RKO (cell line): ENCODE data around the gene SMAGP.
"Not testable (repeated sequence)": the region's sequence is repeated elsewhere in the genome, so short reads cannot be mapped to it uniquely, and the experiment has no call there.

Source experiments
- DNase-seq: peaks from one replicate; pipeline ENCODE4 v3.0.0-alpha.2; 2016; ENCODE audit warnings: low spot score

The SMAGP gene

DNA sequence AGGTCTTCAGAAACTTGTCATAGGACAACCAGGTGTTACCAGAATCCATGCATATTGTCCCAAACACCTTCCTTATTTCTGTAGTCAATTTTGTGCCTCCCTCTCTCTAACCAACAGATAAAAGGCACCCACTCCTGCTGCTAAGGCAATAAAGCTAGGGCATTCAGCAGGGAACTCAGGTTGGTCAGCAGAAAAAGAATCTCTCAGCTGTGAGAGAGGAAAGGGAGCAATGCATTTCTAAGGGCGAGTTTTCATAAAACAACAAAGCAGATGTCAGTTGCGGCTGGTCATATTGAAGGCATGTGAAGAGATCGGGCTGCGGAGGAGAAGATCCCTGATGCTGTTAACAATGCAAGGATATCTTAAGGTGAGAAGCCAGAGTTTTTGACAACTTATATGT, 45.0 kb downstream of the SMAGP start:
- DNase-seq, result no peak

DNA sequence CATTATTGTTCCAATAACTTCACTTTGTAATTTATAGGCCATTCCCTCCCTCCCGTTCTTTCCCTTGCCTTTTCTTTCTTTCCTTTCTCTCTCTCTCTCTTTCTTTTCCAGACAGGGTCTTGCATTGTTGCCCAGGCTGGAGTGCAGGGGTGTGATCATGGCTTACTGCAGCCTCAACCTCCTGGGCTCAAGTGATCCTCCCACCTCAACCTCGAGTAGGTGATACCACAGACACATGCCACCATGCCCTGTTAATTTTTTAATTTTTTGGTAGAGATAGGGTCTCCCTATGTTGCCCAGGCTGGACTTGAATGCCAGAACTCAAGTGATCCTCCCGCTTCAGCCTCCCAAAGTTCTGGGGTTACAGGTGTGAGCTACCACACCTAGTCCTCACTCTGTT, 45.6 kb downstream of the SMAGP start:
- no peak for DNase-seq

DNA sequence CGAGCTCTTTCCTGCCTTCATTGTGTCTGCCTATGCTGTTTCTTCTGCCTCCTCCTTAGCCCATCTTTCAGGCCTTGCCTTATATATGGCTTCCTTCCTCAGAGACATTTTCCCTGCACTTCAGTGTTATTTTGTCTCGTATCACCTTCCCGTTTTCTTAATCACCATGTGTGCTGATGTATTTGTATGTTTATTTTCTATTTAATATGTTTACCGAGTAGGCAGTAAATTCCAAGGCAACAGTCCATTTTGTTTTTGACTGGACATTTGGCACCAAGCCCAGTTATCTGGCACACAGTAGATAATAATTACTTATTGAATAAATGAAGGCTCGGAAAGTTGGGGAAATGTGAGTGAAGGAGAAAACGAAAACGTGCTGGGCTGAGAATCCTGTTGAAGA, 47.8 kb downstream of the SMAGP start:
- DNase-seq, result no peak

DNA sequence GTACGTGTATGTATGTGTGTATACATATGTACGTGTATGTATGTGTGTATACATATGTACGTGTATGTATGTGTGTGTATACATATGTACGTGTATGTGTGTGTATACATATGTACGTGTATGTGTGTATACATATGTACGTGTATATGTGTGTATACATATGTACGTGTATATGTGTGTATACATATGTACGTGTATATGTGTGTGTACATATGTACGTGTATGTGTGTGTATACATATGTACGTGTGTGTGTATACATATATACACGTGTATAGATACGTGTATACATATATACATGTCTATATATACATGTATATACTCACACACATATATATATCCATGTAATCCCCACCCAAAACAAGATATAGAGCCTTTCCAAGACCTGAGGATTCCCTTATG, 50.4 kb downstream of the SMAGP start:
- not testable (repeated sequence) for DNase-seq

DNA sequence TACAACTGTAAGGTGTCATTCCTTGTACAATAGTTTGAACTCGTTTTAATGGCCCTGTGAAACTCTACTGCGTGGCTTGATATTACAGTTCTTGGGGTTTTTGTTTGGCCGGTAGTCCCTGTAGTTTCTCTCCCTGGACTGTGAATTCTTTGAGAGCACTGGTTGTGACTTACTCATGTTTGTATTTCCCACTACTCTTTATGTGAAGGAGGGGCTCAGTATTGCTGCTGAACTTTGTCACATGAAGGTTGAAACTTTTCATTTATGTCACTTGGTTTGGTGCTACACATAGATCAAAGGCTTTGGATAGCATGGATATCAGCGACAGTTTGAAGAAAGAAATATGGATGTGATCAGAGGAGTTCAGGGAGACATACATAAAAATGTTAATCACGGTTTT, 50.9 kb downstream of the SMAGP start:
- no peak for DNase-seq

DNA sequence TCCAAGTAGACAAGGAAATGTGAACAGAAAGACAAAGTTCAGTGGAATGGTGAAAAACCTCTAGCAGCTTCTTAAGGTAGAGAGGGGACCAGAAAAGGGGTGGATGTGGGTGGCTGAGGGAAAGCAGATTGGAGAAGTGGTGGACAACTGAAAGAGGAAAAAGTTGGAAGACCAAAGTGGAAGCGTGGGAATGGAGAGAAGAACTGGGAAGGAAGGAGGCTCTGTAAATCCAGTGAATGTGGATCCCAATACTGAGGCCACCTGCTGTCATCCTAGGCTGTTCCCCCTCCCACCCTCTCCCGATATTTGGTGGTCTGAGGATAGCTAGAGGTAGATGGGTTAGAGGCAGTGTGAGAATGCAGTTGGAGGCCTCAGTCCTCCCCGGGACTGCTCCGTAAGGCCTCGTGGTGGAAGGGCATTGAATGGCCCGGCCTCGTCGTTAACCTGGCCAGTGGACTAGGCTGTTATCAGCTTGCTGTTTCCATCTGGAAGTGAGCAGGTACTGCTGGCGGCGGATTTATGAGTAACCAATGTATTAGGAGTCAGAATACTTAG, 51.5 kb downstream of the SMAGP start:
- peak; percentile 71 for DNase-seq

DNA sequence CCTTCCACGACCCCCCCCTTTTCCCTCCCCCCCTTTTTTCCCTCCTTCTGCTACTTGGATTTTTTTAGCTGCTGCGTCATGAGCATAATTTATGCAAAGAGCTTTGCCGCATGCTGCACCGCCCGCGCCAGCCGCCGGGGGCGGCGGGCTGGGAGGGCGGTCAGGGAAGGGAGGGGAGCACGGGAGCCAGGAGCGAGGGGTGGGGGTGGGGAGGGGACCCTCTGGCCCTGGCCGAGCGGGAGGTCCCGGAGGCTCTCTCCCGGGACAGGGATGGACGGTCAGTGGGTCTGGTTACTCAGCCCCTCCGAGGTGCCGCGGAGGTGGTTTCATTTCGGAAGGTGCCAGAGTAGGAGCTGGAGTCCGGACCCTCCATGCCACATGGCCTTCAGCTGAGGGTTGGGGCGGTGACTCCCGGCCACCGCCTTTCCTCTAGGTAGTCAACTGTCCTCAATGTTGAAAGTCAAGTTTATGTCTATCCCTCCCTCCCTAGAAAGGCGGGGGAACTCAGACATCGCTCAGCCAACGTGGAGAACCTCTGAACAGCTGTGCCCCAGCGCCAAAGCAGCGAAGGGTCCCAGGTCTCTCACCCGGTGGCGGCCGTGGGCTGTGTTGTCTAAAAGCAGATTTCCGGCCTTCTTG, 52.1 kb downstream of the SMAGP start, which contains the start of gene POU6F1:
POU6F1 (minus strand) TSS at position 95 of the 639 bp plus-strand sequence. CDS start 11,226 bp downstream, outside the sequence.
- peak; percentile 91 for DNase-seq

DNA sequence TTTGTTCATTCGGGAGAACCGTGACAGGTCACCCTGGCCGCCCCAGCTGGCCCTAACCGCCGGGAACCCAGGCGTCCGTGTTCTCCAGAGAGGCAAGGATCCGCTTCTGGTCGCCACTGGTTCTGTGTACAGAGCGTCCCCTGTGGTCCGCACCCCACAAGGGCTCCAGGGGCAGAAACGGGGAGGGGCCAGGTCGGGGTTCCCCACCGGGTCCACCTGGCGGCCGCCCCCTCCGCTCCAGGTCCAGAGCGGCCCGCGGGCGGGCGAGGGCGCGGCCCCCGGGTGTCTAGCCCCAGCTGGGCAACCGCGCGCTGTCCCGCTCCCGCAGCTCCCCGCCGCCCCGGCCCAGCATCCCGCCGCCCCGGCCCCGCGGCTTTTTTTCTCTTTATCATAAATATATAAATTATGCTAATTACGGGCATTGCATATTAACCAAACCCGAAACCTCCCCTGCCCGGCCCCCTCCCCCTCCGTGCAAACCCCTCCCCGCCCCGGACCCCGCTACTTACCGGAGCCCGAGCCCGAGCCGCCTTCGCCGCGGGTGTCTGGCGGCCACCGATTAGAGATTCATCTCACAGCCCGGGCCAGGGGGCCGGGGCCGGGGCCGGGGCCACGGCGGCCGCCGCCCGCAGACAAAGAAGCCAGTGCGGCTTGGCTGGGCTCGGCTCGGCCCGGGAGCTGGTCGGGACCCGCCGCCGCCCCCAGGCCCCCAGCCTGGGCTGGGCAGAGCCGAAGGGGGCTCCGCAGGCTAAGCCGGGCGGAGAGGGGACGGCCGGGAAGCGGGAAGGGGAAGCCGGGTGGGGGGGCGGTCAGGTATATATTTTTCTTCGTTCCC, 52.9 kb downstream of the SMAGP start:
- peak; percentile 41 for DNase-seq

DNA sequence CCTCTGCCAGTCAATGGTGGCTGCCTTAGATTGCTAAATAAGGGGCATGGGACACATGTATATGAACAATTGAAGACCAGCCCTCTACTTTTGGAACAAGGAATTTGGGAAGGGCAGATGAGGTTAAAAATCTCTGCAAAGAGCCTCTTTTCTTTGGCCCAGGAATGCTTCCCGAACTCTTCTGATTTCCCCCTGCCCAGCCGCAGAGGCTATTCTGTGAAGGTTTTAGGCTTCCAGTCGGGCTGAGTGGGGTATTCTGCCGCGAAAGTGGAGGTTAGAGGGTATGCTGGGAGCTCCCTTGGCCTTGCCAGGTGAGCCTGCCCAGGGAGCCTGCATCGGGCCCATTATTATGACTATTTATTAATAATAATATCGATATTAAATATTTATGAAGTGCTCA, 53.6 kb downstream of the SMAGP start:
- DNase-seq, result no peak

DNA sequence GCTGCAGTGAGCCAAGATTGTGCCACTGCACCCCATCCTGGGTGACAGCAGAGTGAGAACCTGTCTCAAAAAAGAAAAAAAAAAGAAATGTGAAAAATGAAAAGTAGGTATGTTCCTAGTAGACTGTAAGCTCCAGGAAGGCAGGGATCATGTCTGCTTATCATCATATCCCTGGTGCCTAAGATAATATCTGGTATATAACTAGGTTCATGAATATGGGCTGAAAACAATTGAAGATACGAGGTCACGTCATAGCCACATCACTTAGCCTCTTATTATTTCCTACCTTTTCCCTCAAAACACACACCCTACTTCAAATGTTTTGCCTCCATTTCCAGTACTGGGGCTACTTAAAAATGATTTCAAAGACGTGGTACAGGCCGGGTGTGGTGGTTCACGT, 55.3 kb downstream of the SMAGP start:
- no peak for DNase-seq

DNA sequence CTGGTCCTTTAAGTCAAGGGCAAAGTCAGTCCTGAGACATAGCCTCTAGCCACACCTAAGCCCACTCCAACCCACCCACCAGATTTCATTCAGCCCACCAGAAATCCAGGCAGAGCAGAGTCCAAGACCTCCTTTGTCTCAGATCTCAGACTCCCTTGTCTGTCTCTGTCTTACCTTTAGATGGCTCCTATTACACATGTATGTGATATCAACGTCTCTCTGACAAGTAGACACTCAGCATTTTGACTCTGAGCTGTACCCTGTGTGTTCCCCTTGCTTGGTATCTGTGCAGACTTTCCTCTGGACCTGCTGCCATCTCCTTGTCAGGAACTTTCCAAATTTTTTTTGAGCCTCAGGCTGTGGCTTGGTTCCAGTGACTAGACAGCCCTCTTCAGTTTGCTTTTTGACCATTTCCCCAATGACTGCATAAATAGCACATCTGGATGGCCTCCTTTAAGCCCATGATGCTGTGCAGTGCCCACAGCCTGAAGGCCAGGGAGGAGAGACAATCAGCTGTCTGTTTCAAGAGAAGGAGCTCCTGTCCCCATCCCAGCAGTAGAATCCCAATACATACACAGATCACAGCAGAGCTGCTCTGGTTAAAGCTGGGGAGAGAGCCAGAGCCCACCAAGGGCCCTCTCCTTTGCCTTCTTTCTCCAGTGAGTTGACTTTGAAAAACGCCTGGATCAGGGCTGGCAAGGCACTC, 59.4 kb downstream of the SMAGP start:
- DNase-seq, result no peak

DNA sequence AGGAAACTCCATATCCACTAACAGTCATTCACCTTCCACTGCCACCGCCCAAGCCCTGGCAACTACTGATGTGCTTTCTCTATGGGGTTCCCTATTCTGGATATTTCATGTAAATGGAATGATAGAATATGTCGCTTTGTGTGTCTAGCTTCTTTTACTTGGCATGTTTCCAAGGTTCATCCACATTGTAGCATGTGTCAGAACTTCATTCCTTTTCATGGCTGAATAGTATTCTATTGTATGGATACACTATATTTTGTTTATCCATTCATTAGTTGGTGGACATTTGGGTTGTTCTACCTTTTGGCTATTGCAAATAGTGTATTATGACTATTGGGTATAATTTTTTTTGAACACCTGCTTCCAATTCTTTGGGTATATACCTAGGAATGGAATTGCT, 61.0 kb downstream of the SMAGP start:
- no peak for DNase-seq

DNA sequence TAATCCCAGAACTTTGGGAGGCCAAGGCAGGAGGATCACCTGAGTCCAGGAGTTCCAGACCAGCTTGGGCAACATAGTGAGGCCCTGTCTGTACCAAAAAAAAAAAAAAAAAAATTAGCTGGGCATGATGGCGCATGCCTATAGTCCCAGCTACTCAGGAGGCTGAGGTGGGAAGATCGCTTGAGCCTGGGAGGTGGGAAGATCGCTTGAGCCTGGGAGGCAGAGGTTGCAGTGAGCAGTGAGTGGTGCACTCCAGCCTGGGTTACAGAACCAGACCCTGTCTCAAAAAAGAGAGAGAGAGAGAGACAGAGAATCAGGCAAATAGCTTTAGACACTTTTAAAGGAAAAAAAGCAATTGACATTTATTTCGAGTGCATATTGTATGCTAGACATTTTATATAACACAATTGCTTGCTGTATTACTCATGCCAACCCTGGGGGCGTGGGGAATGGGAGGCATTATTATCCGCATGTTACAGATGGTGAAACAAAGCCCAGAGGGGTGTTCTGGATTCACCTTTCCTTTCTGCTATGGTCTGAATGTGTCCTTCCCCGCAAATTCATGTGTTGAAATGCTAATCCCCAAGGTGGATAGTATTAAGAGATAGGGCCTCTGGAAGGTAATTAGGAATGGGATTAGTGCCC, 62.1 kb downstream of the SMAGP start:
- DNase-seq, result no peak

DNA sequence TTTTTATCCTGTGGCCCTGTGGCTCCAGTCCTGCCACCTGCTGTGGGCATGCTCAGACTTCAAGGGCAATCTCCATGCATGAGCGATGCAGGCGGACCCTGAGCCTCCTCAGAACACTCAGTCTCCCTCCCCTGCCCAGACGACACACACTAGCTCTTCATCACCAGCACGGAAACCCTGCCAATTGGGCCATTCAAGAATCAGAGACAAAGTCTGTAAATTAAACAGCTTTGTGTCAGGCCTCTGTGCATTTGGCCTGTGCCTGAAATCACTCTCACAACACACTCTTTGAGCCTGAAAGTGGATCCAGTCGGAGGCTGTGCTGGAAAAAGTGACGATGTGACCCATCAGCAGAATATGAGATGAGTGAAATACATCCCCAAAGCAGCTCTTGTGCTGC, 64.9 kb downstream of the SMAGP start:
- no peak for DNase-seq

DNA sequence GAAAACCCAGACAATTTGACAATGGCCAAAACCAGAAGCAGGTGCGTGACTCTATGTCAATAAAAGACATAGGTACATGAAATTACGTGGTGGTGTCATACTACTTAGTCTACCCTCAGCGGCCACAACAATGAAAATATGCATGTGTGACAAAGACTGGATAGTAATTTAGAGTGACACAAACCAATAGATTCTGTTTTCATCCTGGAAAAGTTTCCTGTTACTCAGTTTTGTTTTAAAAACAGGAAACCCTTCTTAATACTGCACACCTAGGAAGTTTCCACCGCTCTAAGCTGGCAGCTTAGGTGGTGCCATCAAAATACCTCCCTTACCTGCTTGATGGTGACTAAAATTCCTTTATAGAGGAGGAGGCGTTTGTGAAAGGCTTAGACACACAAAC, 67.5 kb downstream of the SMAGP start:
- no peak for DNase-seq

DNA sequence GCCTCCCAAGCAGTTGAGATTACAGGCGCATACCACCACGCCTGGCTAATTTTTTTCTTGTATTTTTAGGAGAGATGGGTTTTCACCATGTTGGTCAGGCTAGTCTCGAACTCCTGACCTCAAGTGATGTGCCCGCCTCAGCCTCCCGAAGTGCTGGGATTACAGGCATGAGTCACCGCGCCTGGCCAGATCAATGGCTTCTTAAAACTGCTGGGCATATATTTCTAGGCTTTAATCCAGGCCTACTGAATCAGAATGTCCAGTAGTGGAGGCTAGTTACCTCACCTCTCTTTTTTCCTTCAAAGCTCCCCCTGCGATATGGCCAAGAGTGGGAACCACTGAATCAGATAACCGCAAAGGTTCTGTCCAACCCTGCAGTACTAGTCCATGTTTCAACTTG, 69.4 kb downstream of the SMAGP start:
- DNase-seq, result no peak

DNA sequence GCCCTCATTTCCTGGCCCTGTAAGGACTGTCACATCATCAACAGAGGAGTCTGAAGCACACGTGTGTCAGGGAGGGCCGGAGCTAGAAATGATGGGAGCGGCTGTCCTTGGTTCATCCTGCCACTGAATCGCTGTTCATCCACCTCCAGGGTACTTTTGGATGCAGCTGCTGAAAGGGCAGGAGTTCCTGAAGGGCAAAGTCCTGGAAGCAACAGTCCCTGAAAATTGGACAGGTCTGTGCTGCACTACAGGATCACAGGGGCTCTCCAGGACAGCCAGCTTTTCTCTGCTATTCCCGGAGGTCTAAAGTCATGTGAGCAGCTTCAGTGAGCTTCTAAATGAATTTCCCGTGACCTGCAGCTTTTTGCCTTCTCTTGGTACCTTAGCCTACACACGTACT, 70.1 kb downstream of the SMAGP start:
- DNase-seq, result no peak

DNA sequence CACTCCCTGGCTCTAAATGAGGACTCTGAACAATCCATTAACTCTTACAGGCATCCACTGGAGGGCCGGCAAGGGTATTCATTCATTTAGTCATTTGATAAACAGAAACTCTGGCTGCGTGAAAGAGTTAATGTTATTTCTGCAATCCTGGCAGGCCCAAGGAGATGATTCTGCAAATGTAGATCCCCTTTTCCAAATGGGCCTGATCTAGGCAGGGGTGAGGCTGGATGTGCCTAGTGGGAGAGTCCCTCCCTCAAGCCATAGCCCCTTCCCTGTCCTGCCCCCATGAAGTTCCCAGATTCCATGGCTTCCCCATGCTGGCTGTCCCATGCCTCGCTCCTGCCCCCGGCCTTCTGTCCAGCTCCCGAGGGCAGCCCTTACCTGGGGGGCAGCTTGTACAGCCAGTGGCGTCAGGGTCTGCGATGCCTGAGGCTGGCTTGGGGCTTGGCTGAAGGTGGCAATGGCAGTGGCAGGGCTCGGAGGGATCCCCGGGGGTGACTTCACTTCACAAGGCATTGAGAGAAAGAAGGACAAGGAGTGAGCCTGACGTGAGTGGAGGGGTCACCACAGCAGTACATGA, 70.8 kb downstream of the SMAGP start:
- no peak for DNase-seq

DNA sequence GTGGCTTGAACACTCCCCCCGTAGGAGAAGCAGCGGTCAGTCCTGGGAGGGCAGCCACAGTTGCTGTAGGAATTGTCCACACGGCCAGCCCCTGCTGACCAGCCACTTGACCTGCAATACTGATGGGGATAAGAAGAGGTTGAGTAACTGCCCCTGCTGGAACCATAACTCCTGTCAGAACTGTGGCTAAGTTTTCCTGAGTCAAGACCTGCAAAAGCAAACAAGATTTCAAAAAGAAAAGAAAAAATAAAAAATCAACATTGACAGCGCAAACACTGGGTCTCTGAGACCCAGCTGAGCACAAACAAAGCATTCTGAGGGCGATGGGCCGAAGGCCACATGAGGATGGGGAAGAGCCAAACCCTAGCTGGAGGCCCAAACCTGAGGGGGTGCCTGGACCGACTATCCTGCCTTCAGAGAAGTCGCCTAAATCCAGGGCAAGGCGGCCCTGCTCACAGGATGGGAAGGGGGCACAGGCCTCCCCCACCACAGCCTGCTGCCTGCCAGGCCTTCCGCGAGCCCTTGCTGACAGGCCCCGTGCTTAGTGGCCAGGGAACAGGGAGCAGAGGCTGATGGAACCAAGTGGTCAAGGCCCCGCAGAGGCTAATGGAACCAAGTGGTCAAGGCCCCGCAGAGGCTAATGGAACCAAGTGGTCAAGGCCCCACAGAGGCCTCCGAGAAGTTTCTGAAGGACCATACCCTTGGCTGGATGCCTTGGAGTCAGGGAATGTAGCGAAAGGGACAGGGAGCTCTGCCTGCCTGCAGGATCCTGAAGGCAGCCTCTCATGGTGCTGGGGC, 71.4 kb downstream of the SMAGP start:
- no peak for DNase-seq

DNA sequence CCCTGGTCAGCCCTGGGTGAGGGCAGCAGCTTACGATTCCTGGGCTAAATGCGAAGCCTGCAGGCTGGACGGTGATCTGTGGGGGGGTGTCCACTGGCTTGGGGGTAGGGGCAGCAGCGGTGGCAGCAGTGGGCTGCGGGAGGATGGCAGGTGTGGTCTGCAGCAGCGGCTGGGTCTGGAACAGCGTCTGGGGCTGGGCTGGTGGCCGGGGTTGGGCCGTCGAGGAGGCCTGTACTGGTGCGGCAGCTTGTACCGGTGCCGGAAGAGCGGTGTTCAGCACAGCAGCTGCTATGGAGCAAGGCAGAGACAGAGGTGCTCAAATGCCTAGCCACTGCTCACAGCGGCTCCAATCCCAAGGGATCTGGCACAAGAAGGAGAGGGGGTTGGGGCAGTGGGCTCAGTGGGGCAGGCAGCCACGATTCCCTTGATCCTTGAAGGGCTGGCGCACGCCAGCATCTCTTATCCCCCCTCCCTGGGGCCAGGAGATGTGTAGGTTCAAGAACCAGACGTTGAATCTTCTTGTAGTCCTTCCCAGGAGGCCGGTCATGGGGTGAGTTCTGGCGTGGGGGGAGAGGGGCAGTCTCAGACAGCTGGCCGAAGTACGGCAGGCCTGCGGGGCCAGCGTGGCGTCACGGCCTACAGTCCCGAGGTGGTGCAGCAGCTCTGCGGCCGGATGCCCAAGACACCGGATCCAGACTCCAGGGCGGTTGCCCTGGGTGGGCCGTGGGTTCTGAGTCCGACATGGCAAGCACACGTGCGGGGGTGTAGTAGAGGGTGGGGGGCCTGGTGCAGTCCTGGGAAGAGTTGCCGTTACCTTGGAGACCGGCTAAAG, 72.3 kb downstream of the SMAGP start:
- DNase-seq, result no peak
